Activated CD4-positive, alpha-beta T cell treated with anti-CD3 and anti-CD28 coated beads for 1 hour (primary cell): Measurements from ENCODE around the gene MYPN.
A peak's percentile ranks its signal among the peaks of the same experiment; 100 is the strongest.
"Not testable (repeated sequence)": the region's sequence is repeated elsewhere in the genome, so short reads cannot be mapped to it uniquely, and the experiment has no call there.

Experiments
- DNase-seq: peaks from one replicate; pipeline ENCODE4 v3.0.0-alpha.2; 2020

The MYPN gene

GRCh38 chr10:68175949-68176348, 66.7 kb downstream of the MYPN start:
- no peak for DNase-seq

GRCh38 chr10:68176797-68177196, 67.5 kb downstream of the MYPN start:
- no peak for DNase-seq

GRCh38 chr10:68178592-68178991, 69.3 kb downstream of the MYPN start:
- DNase-seq = no peak

- no peak for DNase-seq
Observed at GRCh38 chr10:68179016-68179415, 69.7 kb downstream of the MYPN start.

- DNase-seq = no peak
Observed at GRCh38 chr10:68180490-68180889, 71.2 kb downstream of the MYPN start.

- DNase-seq = no peak
Observed at GRCh38 chr10:68184546-68184945, 75.3 kb downstream of the MYPN start.

GRCh38 chr10:68185085-68185484, 75.8 kb downstream of the MYPN start:
- DNase-seq = no peak

GRCh38 chr10:68188835-68189234, 79.5 kb downstream of the MYPN start:
- no peak for DNase-seq

GRCh38 chr10:68192113-68192512, 82.8 kb downstream of the MYPN start:
- DNase-seq = no peak

- DNase-seq = no peak
Observed at GRCh38 chr10:68194290-68194689, 85.0 kb downstream of the MYPN start.

GRCh38 chr10:68195776-68196175, 86.5 kb downstream of the MYPN start:
- DNase-seq = not testable (repeated sequence)

GRCh38 chr10:68196701-68197100, 87.4 kb downstream of the MYPN start:
- no peak for DNase-seq

GRCh38 chr10:68202960-68203353, 93.7 kb downstream of the MYPN start:
- no peak for DNase-seq

GRCh38 chr10:68208424-68209042, 99.2 kb downstream of the MYPN start:
- no peak for DNase-seq

- no peak for DNase-seq
Observed at GRCh38 chr10:68211669-68212068, 102.4 kb downstream of the MYPN start.

GRCh38 chr10:68212721-68213352, 103.5 kb downstream of the MYPN start:
- no peak for DNase-seq

- DNase-seq = no peak
Observed at GRCh38 chr10:68218786-68219185, 109.5 kb downstream of the MYPN start.

GRCh38 chr10:68221196-68221595, 111.9 kb downstream of the MYPN start:
- DNase-seq = no peak

GRCh38 chr10:68222391-68222790, 113.1 kb downstream of the MYPN start:
- no peak for DNase-seq

- no peak for DNase-seq
Observed at GRCh38 chr10:68223535-68224165, 114.4 kb downstream of the MYPN start.

GRCh38 chr10:68224810-68225209, 115.5 kb downstream of the MYPN start:
- no peak for DNase-seq

GRCh38 chr10:68230268-68230667, 121.0 kb downstream of the MYPN start:
- no peak for DNase-seq

- DNase-seq = peak; percentile 12
Observed at GRCh38 chr10:68231106-68231816, 122.0 kb downstream of the MYPN start.

- DNase-seq = no peak
Observed at GRCh38 chr10:68231817-68232251, 122.5 kb downstream of the MYPN start, which contains the start of gene ATOH7. TSS of gene ATOH7 (minus strand) at chr10:68232113. CDS start at chr10:68231677, 436 bp downstream.
